ENCODE data around the gene PANK4.
"Not testable (repeated sequence)": the region's sequence is repeated elsewhere in the genome, so short reads cannot be mapped to it uniquely, and the experiment has no call there.

The PANK4 gene

GRCh38 chr1:2558420-2558819, 32.0 kb upstream of the PANK4 start:
- DNase-seq, result no peak

GRCh38 chr1:2557482-2558400, 31.3 kb upstream of the PANK4 start:
- DNase-seq, result no peak

GRCh38 chr1:2556678-2557481, 30.5 kb upstream of the PANK4 start:
- no peak for DNase-seq

GRCh38 chr1:2556277-2556677, 29.9 kb upstream of the PANK4 start, which contains the start of gene TNFRSF14:
TNFRSF14 (plus strand) TSS chr1:2556371; CDS start chr1:2556665, 294 bp downstream.
- peak; percentile 31 for DNase-seq

- peak; percentile 84 for DNase-seq
Measured at GRCh38 chr1:2555634-2556276, 29.4 kb upstream of the PANK4 start.

GRCh38 chr1:2554621-2555387, 28.4 kb upstream of the PANK4 start:
- DNase-seq, result no peak

GRCh38 chr1:2553871-2554620, 27.6 kb upstream of the PANK4 start:
- no peak for DNase-seq

- not testable (repeated sequence) for DNase-seq
Measured at GRCh38 chr1:2553076-2553475, 26.7 kb upstream of the PANK4 start.

- no peak for DNase-seq
Measured at GRCh38 chr1:2552189-2552588, 25.8 kb upstream of the PANK4 start.

GRCh38 chr1:2551544-2551943, 25.1 kb upstream of the PANK4 start:
- DNase-seq, result not testable (repeated sequence)

- not testable (repeated sequence) for DNase-seq
Measured at GRCh38 chr1:2550309-2550861, 24.0 kb upstream of the PANK4 start.

- DNase-seq, result not testable (repeated sequence)
Measured at GRCh38 chr1:2549367-2550029, 23.1 kb upstream of the PANK4 start.

- DNase-seq, result peak; percentile 41
Measured at GRCh38 chr1:2548068-2548589, 21.7 kb upstream of the PANK4 start.

- DNase-seq, result no peak
Measured at GRCh38 chr1:2547210-2548067, 21.0 kb upstream of the PANK4 start.

- peak; percentile 22 for DNase-seq
Measured at GRCh38 chr1:2546515-2547209, 20.3 kb upstream of the PANK4 start.

GRCh38 chr1:2545754-2546514, 19.5 kb upstream of the PANK4 start:
- DNase-seq, result no peak

- no peak for DNase-seq
Measured at GRCh38 chr1:2544875-2545640, 18.7 kb upstream of the PANK4 start.
